ENCODE measurements around the gene DUSP23. TPM values are rescaled to one million over a fixed set of nuclear protein-coding genes. Genes with fewer than 3 reads are reported as not detected.

Gene DUSP23
- total RNA-seq, 4 donors from 2014 or later, result 66.8 to 103 (median 74.2) TPM

DNA sequence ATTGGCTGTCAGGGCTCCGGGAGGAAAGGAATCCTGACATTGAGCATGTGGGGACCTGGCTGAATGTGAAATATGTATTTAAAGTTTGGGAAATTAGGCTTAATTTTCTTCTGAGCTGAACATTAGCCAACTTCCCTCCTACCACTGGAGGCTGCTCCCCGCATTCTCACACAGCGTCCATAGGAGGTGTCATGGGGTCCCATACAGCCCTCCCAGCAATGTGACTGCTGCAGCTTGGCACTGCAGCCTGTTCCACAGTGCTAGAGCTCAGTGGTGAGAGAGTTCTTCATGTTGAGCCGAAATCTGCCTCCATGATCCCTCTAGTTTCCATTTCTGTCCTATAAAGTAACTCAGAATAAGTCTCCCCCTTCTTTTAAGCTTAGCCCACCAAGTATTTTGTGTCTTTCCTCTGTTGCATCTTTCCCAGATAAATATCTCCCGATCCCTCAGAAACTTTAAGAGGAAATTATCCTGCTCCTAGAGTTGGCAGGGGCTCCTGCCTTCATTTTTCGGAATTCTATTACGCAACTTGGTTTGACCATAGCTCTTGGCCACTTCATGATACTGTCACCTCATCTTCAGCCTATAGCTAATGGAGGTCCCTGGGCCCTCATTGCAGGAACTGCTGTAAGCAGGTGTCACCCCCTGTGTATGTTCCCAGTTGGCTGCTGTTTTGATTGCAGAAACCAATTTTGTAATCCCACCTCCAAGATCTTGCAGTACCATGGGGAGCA lies 23.4 kb downstream of the DUSP23 start:
- Histone ChIP-seq H3K4me1 (no peaks in the 10 kb centered on the region), H3K4me3 (no peak overlapping the region), H3K36me3 (no peaks in the 10 kb centered on the region), H3K9me3 (no peaks in the 10 kb centered on the region), H3K27me3 (no peaks in the 10 kb centered on the region), H3K27ac (no peak overlapping the region)
- TF ChIP-seq POLR2A (IDR thresholded peaks at IDR 0.05), result no peak
- TF ChIP-seq, protein P1, sequence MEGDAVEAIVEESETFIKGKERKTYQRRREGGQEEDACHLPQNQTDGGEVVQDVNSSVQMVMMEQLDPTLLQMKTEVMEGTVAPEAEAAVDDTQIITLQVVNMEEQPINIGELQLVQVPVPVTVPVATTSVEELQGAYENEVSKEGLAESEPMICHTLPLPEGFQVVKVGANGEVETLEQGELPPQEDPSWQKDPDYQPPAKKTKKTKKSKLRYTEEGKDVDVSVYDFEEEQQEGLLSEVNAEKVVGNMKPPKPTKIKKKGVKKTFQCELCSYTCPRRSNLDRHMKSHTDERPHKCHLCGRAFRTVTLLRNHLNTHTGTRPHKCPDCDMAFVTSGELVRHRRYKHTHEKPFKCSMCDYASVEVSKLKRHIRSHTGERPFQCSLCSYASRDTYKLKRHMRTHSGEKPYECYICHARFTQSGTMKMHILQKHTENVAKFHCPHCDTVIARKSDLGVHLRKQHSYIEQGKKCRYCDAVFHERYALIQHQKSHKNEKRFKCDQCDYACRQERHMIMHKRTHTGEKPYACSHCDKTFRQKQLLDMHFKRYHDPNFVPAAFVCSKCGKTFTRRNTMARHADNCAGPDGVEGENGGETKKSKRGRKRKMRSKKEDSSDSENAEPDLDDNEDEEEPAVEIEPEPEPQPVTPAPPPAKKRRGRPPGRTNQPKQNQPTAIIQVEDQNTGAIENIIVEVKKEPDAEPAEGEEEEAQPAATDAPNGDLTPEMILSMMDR (IDR thresholded peaks at IDR 0.05), result no peak
- DNase-seq, result no peak

DNA sequence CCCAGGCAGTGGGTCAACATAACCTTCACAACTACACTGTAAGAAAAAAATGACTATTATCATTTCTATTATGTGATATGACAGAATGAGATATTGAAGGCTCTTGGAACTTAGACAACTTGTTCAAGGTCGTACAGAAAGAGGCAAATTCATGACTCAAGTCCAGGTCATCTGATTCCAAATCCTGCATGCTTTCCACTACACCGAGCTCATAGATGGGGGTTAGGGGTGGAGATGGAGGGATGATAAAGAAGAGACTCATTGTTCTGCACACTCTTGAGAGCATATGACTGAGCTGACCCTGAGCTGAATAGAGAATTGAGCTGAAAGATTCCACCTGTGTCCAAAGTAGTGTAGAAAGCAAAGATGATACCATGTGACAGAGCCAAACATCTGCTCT lies 24.2 kb downstream of the DUSP23 start:
- H3K36me3 ChIP-seq, result no peaks in the 10 kb centered on the region
- no peak overlapping the region for H3K27ac ChIP-seq
- no peaks in the 10 kb centered on the region for H3K9me3 ChIP-seq
- DNase-seq, result no peak
- TF ChIP-seq, protein P1 (IDR thresholded peaks at IDR 0.05), result no peak
- TF ChIP-seq POLR2A (IDR thresholded peaks at IDR 0.05), result no peak
- H3K4me3 ChIP-seq, result no peak overlapping the region
- no peaks in the 10 kb centered on the region for H3K27me3 ChIP-seq
- H3K4me1 ChIP-seq, result no peaks in the 10 kb centered on the region

DNA sequence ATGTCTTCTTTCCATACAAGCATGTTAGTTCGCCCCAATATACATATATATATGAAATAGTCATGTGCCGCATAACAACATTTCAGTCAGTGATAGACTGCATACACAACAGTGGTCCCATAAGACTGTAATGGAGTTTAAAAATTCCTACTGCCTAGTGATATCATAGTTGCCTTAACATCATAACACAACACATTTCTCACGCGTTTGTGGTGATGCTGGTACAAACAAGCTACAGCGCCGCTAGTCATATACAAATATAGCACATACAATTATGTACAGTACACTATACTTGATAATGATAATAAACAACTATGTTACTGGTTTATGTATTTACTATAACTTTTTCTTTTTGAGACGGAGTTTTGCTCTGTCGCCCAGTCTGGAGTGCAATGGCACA lies 35.2 kb downstream of the DUSP23 start:
- no peak for DNase-seq
- no peak for TF ChIP-seq POLR2A (IDR thresholded peaks at IDR 0.05)
- TF ChIP-seq, protein P1 (IDR thresholded peaks at IDR 0.05), result no peak
- Histone ChIP-seq H3K27me3 (no peaks in the 10 kb centered on the region), H3K27ac (no peak overlapping the region), H3K4me1 (no peaks in the 10 kb centered on the region), H3K4me3 (no peak overlapping the region), H3K36me3 (no peaks in the 10 kb centered on the region), H3K9me3 (no peaks in the 10 kb centered on the region)

DNA sequence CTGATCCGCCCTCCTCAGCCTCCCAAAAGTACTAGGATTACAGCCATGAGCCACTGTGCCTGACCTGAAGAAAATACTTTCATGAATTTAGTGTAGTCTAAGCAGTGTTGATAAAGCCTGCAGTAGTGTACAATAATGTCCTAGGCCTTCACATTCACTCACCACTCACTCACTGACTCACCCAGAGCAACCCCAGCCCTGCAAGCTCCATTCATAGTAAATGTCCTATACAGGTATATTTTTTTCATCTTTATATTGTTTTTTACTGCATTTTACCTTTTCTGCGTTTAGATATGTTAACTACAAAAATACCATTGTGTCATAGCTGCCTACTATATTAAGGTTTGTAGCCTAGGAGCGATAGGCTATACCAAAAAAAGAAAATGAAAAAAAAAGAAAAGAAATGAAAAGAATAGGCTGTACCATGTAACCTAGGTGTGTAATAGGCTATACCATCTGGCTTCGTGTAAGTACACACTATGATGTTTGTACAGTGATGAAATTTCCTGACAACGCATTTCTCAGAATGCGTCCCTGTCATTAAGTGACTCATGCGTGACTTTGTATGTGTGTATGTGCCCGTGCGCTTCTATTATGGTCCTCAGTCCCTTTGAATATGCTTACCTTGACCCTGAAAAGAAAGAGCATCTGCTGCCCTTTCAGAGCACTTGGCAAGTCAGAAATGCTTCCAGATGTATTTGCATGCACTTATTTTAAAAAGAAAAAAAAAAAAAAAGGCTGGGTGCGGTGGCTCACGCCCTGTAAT lies 36.7 kb downstream of the DUSP23 start:
- peak in 1 of 3 donors; percentile 63 for DNase-seq
- H3K4me3 ChIP-seq, result no peak overlapping the region
- no peaks in the 10 kb centered on the region for H3K4me1 ChIP-seq
- TF ChIP-seq POLR2A (IDR thresholded peaks at IDR 0.05), result no peak
- TF ChIP-seq, protein P1 (IDR thresholded peaks at IDR 0.05), result no peak
- H3K27me3 ChIP-seq, result no peaks in the 10 kb centered on the region
- H3K9me3 ChIP-seq, result no peaks in the 10 kb centered on the region
- H3K27ac ChIP-seq, result peak overlapping the region in 2 of 4 donors; percentile 10 to 17
- no peaks in the 10 kb centered on the region for H3K36me3 ChIP-seq

DNA sequence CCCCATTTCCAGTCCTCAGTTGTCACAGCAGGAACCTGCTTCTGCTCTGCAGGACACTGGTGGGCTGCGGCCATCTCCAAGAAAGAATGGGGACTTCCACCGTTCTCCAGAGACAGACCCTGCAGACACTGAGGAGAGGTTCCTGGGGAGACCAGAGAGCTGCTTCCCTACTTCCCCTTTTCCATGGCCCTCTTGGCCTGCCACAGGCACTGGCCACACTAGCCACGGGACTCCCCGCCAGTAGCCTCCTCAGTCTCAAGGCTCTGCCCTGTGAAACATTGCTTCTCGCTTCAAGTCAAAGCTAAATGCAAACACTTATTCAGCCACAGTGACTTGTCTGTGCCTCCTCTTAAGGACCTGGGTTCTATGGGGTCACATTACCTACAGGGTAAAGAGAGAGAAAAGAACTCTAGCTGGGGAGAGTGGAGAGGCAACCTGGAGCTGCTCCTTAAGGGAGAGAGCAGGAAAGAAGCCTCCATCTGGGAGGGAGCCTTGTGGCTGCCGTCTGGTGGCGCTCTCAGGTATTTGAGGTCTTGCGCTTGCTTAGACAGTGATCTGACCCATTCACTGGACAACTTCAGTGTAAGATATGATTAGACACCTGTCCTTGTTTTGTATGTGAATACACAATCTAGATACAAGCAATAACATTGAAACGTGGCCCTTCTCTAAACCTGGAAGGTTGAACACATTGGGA lies 40.6 kb downstream of the DUSP23 start:
- H3K4me1 ChIP-seq, result peaks cover 0 to 13% (median 0%) of the 10 kb centered on the region in 4 donors
- no peak for TF ChIP-seq POLR2A (IDR thresholded peaks at IDR 0.05)
- TF ChIP-seq, protein P1 (IDR thresholded peaks at IDR 0.05), result no peak
- no peak for DNase-seq
- no peaks in the 10 kb centered on the region for H3K36me3 ChIP-seq
- no peaks in the 10 kb centered on the region for H3K27me3 ChIP-seq
- no peak overlapping the region for H3K27ac ChIP-seq
- no peaks in the 10 kb centered on the region for H3K9me3 ChIP-seq
- H3K4me3 ChIP-seq, result no peak overlapping the region

Data from Peyer's patch (tissue), 4 donors.